GM19438 (cell line): ENCODE measurements around the gene FAM111A.

Experiments used
- ATAC-seq: cut with Tn5 transposase; IDR thresholded peaks from one replicate; pipeline ENCODE4 v1.9.1; 2021; ENCODE audit warnings: low read depth; ENCODE audit not compliant: unreplicated experiment

FAM111A gene

GRCh38 chr11:59141673-59142460 lies 789 bp upstream of the FAM111A start:
- ATAC-seq: no peak

- ATAC-seq: no peak
Measured at GRCh38 chr11:59144096-59144495, 1.4 kb downstream of the FAM111A start.

GRCh38 chr11:59144579-59145345 lies 2.1 kb downstream of the FAM111A start:
- ATAC-seq: peak; percentile 64

- ATAC-seq: no peak
Measured at GRCh38 chr11:59145534-59145933, 2.9 kb downstream of the FAM111A start.

- ATAC-seq: no peak
Measured at GRCh38 chr11:59151761-59152160, 9.1 kb downstream of the FAM111A start.

GRCh38 chr11:59152312-59152951 lies 9.8 kb downstream of the FAM111A start:
- ATAC-seq: peak; percentile 80

GRCh38 chr11:59154610-59155009 lies 12.0 kb downstream of the FAM111A start:
- no peak for ATAC-seq

- no peak for ATAC-seq
Measured at GRCh38 chr11:59157433-59157832, 14.8 kb downstream of the FAM111A start.

- peak; percentile 89 for ATAC-seq
Measured at GRCh38 chr11:59158206-59159068, 15.8 kb downstream of the FAM111A start.

GRCh38 chr11:59164028-59164427 lies 21.4 kb downstream of the FAM111A start:
- no peak for ATAC-seq

- peak; percentile 75 for ATAC-seq
Measured at GRCh38 chr11:59171508-59172322, 29.1 kb downstream of the FAM111A start, which contains the start of gene DTX4. Gene DTX4, plus strand, starts transcription at chr11:59172132. Its CDS starts 464 bp downstream, at chr11:59172596.

GRCh38 chr11:59172345-59173079 lies 29.9 kb downstream of the FAM111A start:
- peak; percentile 33 for ATAC-seq

- ATAC-seq: peak; percentile 18
Measured at GRCh38 chr11:59173080-59173963, 30.7 kb downstream of the FAM111A start.

GRCh38 chr11:59173964-59174663 lies 31.5 kb downstream of the FAM111A start:
- ATAC-seq: no peak

GRCh38 chr11:59174664-59175033 lies 32.0 kb downstream of the FAM111A start:
- no peak for ATAC-seq

- no peak for ATAC-seq
Measured at GRCh38 chr11:59175091-59175501, 32.4 kb downstream of the FAM111A start.

GRCh38 chr11:59176330-59176729 lies 33.7 kb downstream of the FAM111A start:
- ATAC-seq: no peak
